Parathyroid adenoma (tissue), 2 donors: ENCODE data around the gene SLC17A1.

Source experiments
- H2AFZ ChIP-seq: fragments of 300-600 bp; sonication (generic); one replicate; pipeline ENCODE4 v1.7.0; 2017; ENCODE audit warnings: antibody characterized with exemption, mild to moderate bottlenecking
- H3K27ac ChIP-seq: fragments of 300-600 bp; sonication (generic); one replicate; pipeline ENCODE4 v1.7.0; 2017
- H3K27me3 ChIP-seq: fragments of 300-600 bp; sonication (generic); one replicate; pipeline ENCODE4 v1.7.0; 2017; ENCODE audit warnings: low read length; ENCODE audit not compliant: control insufficient read depth, insufficient read depth
- H3K36me3 ChIP-seq: fragments of 300-600 bp; sonication (generic); one replicate; pipeline ENCODE4 v1.7.0; 2017; ENCODE audit warnings: low read length; ENCODE audit not compliant: control insufficient read depth, insufficient read depth
- H3K4me1 ChIP-seq: fragments of 300-600 bp; sonication (generic); one replicate; pipeline ENCODE4 v1.7.0; 2017; ENCODE audit warnings: control low read depth
- H3K4me2 ChIP-seq: fragments of 300-600 bp; sonication (generic); one replicate; pipeline ENCODE4 v1.7.0; 2017; ENCODE audit warnings: low read length
- H3K4me3 ChIP-seq: fragments of 300-600 bp; sonication (generic); one replicate; pipeline ENCODE4 v1.7.0; 2017; ENCODE audit warnings: low read depth, low read length
- H3K79me2 ChIP-seq: fragments of 300-600 bp; sonication (generic); one replicate; pipeline ENCODE4 v1.7.0; 2017; ENCODE audit warnings: control low read depth
- H3K9ac ChIP-seq: fragments of 300-600 bp; sonication (generic); one replicate; pipeline ENCODE4 v1.7.0; 2017; ENCODE audit warnings: mild to moderate bottlenecking
- H3K9me3 ChIP-seq: fragments of 300-600 bp; sonication (generic); one replicate; pipeline ENCODE4 v1.7.0; 2017; ENCODE audit warnings: low read length; ENCODE audit not compliant: control insufficient read depth
- TF ChIP-seq, protein P1 (sequence below): fragments of 300-600 bp; sonication (generic); IDR thresholded peaks from one replicate; pipeline ENCODE4 v1.7.0; 2017; ENCODE audit warnings: antibody characterized with exemption, mild to moderate bottlenecking
- donor health status: primary hyperparathyroidism.

Gene SLC17A1

DNA sequence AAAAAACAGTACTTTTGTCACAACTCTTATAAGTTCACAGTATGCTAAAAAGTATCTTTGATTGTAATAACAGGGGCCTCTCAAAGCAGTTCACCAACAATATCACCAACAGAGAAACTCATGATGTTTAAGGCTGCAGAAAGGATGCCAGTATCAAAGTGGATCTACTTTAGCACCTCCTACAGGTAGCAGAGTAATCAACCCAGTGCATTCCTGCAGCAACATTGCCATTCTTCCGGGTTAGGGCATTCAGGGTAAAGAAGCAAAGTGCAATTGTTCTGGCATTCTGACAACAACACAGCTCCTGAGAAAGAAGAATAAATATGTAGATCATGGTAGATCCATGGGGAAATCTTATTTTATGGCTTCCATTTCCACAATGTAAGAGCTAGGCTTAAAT, 84.9 kb downstream of the SLC17A1 start:
- Histone ChIP-seq H3K4me1 (no peaks in the 10 kb centered on the region), H3K4me2 (no peak overlapping the region), H2AFZ (no peak overlapping the region), H3K27me3 (no peaks in the 10 kb centered on the region), H3K36me3 (no peaks in the 10 kb centered on the region), H3K9me3 (no peaks in the 10 kb centered on the region), H3K9ac (no peak overlapping the region), H3K27ac (no peak overlapping the region), H3K79me2 (no peaks in the 10 kb centered on the region), H3K4me3 (no peak overlapping the region)
- TF ChIP-seq, protein P1, sequence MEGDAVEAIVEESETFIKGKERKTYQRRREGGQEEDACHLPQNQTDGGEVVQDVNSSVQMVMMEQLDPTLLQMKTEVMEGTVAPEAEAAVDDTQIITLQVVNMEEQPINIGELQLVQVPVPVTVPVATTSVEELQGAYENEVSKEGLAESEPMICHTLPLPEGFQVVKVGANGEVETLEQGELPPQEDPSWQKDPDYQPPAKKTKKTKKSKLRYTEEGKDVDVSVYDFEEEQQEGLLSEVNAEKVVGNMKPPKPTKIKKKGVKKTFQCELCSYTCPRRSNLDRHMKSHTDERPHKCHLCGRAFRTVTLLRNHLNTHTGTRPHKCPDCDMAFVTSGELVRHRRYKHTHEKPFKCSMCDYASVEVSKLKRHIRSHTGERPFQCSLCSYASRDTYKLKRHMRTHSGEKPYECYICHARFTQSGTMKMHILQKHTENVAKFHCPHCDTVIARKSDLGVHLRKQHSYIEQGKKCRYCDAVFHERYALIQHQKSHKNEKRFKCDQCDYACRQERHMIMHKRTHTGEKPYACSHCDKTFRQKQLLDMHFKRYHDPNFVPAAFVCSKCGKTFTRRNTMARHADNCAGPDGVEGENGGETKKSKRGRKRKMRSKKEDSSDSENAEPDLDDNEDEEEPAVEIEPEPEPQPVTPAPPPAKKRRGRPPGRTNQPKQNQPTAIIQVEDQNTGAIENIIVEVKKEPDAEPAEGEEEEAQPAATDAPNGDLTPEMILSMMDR, result no peak

DNA sequence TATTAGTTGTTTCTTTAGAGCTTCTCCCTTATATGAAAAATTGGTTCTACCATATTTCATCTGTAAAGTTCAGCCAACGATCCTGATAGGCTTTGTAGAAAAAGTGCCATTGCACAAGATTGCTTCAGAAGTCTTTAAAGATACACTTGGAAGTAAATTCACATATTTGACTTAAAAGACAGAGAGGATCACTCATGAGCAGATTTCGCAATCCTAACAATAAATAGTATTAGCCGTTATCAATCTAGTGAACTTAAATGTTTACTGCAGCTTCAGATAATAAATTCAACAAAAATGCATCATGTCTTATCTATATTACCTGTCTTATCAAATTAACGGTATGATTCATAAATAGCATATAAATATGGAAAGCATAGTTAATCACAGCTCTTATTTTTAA, 86.0 kb downstream of the SLC17A1 start:
- TF ChIP-seq, protein P1, result no peak
- Histone ChIP-seq H3K4me1 (no peaks in the 10 kb centered on the region), H3K4me3 (no peak overlapping the region), H3K9ac (no peak overlapping the region), H3K36me3 (no peaks in the 10 kb centered on the region), H2AFZ (no peak overlapping the region), H3K9me3 (no peaks in the 10 kb centered on the region), H3K4me2 (no peak overlapping the region), H3K79me2 (no peaks in the 10 kb centered on the region), H3K27me3 (no peaks in the 10 kb centered on the region), H3K27ac (no peak overlapping the region)

DNA sequence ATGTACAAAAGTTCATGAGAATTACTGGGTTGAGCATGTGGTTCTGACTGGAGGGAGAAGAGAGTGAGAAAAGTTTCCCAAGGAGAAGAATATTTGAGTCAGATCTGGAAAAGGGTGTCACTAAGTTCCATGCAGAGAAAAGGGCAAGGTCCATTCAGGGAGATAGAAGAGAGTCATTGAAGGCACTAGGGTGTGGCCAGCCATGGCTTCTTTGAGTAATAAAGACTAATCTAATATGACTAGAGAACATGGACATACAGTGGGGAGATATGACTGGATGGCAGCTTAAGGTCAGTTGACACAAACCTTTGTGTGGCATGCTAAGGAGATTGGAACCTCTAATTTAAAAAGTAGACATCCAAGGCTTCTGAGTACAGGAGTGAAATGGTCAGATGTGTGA, 88.0 kb downstream of the SLC17A1 start:
- TF ChIP-seq, protein P1, result no peak
- H3K9me3 ChIP-seq, result no peaks in the 10 kb centered on the region
- no peaks in the 10 kb centered on the region for H3K36me3 ChIP-seq
- H3K4me2 ChIP-seq, result no peak overlapping the region
- H3K79me2 ChIP-seq, result no peaks in the 10 kb centered on the region
- H3K4me1 ChIP-seq, result no peaks in the 10 kb centered on the region
- no peaks in the 10 kb centered on the region for H3K27me3 ChIP-seq
- H3K9ac ChIP-seq, result no peak overlapping the region
- H3K4me3 ChIP-seq, result no peak overlapping the region
- H3K27ac ChIP-seq, result no peak overlapping the region
- no peak overlapping the region for H2AFZ ChIP-seq

DNA sequence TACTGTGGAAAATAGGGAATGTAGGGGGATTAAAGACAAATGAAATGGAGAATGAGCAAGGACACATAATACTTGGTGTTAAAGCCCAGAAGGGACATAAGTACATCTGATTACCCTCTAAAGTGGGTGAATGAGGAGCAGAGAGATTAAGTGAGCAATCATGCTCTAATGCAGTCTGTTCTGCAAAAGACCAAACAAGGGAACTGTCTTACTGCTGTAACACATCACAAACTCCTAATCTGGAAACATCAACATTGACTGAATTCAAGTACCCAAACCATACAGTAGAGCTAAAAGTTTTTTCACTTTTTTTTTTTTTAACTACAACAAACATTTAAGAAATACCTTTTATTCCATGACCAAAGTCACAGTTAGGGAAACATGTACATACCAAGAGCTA, 96.6 kb downstream of the SLC17A1 start:
- H3K36me3 ChIP-seq, result no peaks in the 10 kb centered on the region
- no peak overlapping the region for H2AFZ ChIP-seq
- H3K4me2 ChIP-seq, result no peak overlapping the region
- H3K4me3 ChIP-seq, result no peak overlapping the region
- H3K9me3 ChIP-seq, result no peaks in the 10 kb centered on the region
- TF ChIP-seq, protein P1, result no peak
- no peak overlapping the region for H3K9ac ChIP-seq
- no peaks in the 10 kb centered on the region for H3K4me1 ChIP-seq
- no peaks in the 10 kb centered on the region for H3K79me2 ChIP-seq
- H3K27ac ChIP-seq, result no peak overlapping the region
- H3K27me3 ChIP-seq, result no peaks in the 10 kb centered on the region
